H9 (cell line): ENCODE measurements around the gene EPGN. TPM values are rescaled to one million over a fixed set of nuclear protein-coding genes. Genes with fewer than 3 reads are reported as not detected.

Source experiments
- DNase-seq: peaks from one replicate; pipeline ENCODE4 v3.0.0-alpha.2; 2017
- H2AFZ ChIP-seq: one replicate; pipeline ENCODE4 v1.6.1; 2013; ENCODE audit warnings: mild to moderate bottlenecking, low read length, control low read depth, moderate library complexity
- H2AK5ac ChIP-seq: 2 replicates; pipeline ENCODE4 v1.6.1; 2013; ENCODE audit warnings: low read length, control low read depth, mixed read lengths; ENCODE audit not compliant: insufficient read length
- H2BK120ac ChIP-seq: one replicate; pipeline ENCODE4 v1.6.1; 2013; ENCODE audit warnings: low read depth, mild to moderate bottlenecking, low read length, control low read depth, inconsistent platforms; ENCODE audit not compliant: poor library complexity, severe bottlenecking
- H2BK12ac ChIP-seq: 2 replicates; pipeline ENCODE4 v1.6.1; 2013; ENCODE audit warnings: low read length, control low read depth, mixed read lengths, low read depth; ENCODE audit not compliant: insufficient read length
- H2BK15ac ChIP-seq: 2 replicates; pipeline ENCODE4 v1.6.1; 2013; ENCODE audit warnings: low read depth, low read length, control low read depth
- H2BK20ac ChIP-seq: one replicate; pipeline ENCODE4 v1.6.1; 2013; ENCODE audit warnings: low read depth, mild to moderate bottlenecking, low read length, control low read depth, inconsistent platforms; ENCODE audit not compliant: poor library complexity, severe bottlenecking
- H2BK5ac ChIP-seq: 2 replicates; pipeline ENCODE4 v1.6.1; 2013; ENCODE audit warnings: low read length, control low read depth, mixed read lengths; ENCODE audit not compliant: insufficient read length
- H3K14ac ChIP-seq: 2 replicates; pipeline ENCODE4 v1.6.1; 2013; ENCODE audit warnings: low read length, control low read depth; ENCODE audit not compliant: insufficient read depth
- H3K18ac ChIP-seq: 2 replicates; pipeline ENCODE4 v1.6.1; 2013; ENCODE audit warnings: low read depth, mild to moderate bottlenecking, mixed read lengths, low read length, control low read depth; ENCODE audit not compliant: insufficient read length
- H3K23ac ChIP-seq: 2 replicates; pipeline ENCODE4 v1.6.1; 2013; ENCODE audit warnings: low read length, control low read depth, mixed read lengths, low read depth; ENCODE audit not compliant: insufficient read length
- H3K23me2 ChIP-seq: 2 replicates; pipeline ENCODE4 v1.6.1; 2013; ENCODE audit warnings: low read depth, mild to moderate bottlenecking, mixed read lengths, low read length, control low read depth; ENCODE audit not compliant: insufficient read length, poor library complexity, severe bottlenecking
- H3K27ac ChIP-seq: 2 replicates; pipeline ENCODE4 v1.5.1; 2013; ENCODE audit warnings: low read length, control low read depth, mixed read lengths, low read depth; ENCODE audit not compliant: insufficient read length
- H3K27me3 ChIP-seq: 2 replicates; pipeline ENCODE4 v1.6.1; 2013; ENCODE audit warnings: low read length, control low read depth, inconsistent platforms; ENCODE audit not compliant: insufficient read depth
- H3K4ac ChIP-seq: 2 replicates; pipeline ENCODE4 v1.6.1; 2013; ENCODE audit warnings: low read depth, mild to moderate bottlenecking, control low read depth, inconsistent platforms, low read length, moderate library complexity
- H3K4me1 ChIP-seq: 2 replicates; pipeline ENCODE4 v1.6.1; 2013; ENCODE audit warnings: low read length, control low read depth, inconsistent platforms; ENCODE audit not compliant: insufficient read depth
- H3K4me2 ChIP-seq: 2 replicates; pipeline ENCODE4 v1.6.1; 2013; ENCODE audit warnings: low read length, control low read depth, mixed read lengths; ENCODE audit not compliant: insufficient read length, insufficient read depth
- H3K56ac ChIP-seq: 2 replicates; pipeline ENCODE4 v1.6.1; 2013; ENCODE audit warnings: low read depth, mild to moderate bottlenecking, mixed read lengths, low read length, control low read depth; ENCODE audit not compliant: insufficient read length
- H3K79me1 ChIP-seq: 2 replicates; pipeline ENCODE4 v1.6.1; 2013; ENCODE audit warnings: low read depth, mild to moderate bottlenecking, moderate library complexity, low read length, control low read depth, inconsistent platforms; ENCODE audit not compliant: insufficient read depth, poor library complexity, severe bottlenecking
- H3K79me2 ChIP-seq: 2 replicates; pipeline ENCODE4 v1.6.1; 2013; ENCODE audit warnings: low read length, control low read depth, inconsistent platforms; ENCODE audit not compliant: insufficient read depth
- H3K9ac ChIP-seq: 2 replicates; pipeline ENCODE4 v1.6.1; 2013; ENCODE audit warnings: low read length, control low read depth, mixed read lengths; ENCODE audit not compliant: insufficient read length; ENCODE audit errors: extremely low read depth
- H3K9me3 ChIP-seq: one replicate; pipeline ENCODE4 v1.6.1; 2013; ENCODE audit warnings: low read depth, low read length, inconsistent platforms; ENCODE audit not compliant: control insufficient read depth
- H3T11ph ChIP-seq: one replicate; pipeline ENCODE4 v1.6.1; 2013; ENCODE audit warnings: mild to moderate bottlenecking, low read length, control low read depth, inconsistent platforms
- H4K20me1 ChIP-seq: one replicate; pipeline ENCODE4 v1.6.1; 2013; ENCODE audit not compliant: control insufficient read depth, insufficient read length, insufficient read depth
- H4K5ac ChIP-seq: 2 replicates; pipeline ENCODE4 v1.6.1; 2013; ENCODE audit warnings: low read depth, mild to moderate bottlenecking, mixed read lengths, low read length, control low read depth; ENCODE audit not compliant: insufficient read length
- H4K8ac ChIP-seq: replicated peaks from 2 replicates; pipeline ENCODE4 v1.6.1; 2013; ENCODE audit warnings: low read length, control low read depth, mixed read lengths, low read depth; ENCODE audit not compliant: insufficient read length
- H4K91ac ChIP-seq: 2 replicates; pipeline ENCODE4 v1.6.1; 2013; ENCODE audit warnings: low read depth, mild to moderate bottlenecking, moderate library complexity, mixed read lengths, low read length, control low read depth; ENCODE audit not compliant: insufficient read length
- H3K27ac Mint-ChIP-seq, 3 experiments: 2 replicates in 2 of 3; 3 replicates in 1 of 3; pipeline ENCODE4 v1.8.0; 2020 to 2021; ENCODE audit warnings: mixed read lengths in 3 of 3, mild to moderate bottlenecking in 1 of 3, moderate library complexity in 1 of 3
- H3K27me3 Mint-ChIP-seq: 2 replicates; pipeline ENCODE4 v1.8.0; 2021; ENCODE audit warnings: low read depth, mild to moderate bottlenecking, moderate library complexity, mixed read lengths
- H3K36me3 Mint-ChIP-seq, 3 experiments: 2 replicates in 2 of 3; 3 replicates in 1 of 3; pipeline ENCODE4 v1.8.0; 2020 to 2021; ENCODE audit warnings: low read depth in 3 of 3, mixed read lengths in 3 of 3; ENCODE audit not compliant: insufficient read depth in 1 of 3
- H3K4me1 Mint-ChIP-seq, 2 experiments: 2 replicates each; pipeline ENCODE4 v1.8.0; 2020; ENCODE audit warnings: mixed read lengths in 2 of 2
- H3K4me3 Mint-ChIP-seq, 2 experiments: 2 replicates in 1 of 2; 3 replicates in 1 of 2; pipeline ENCODE4 v1.8.0; 2020 to 2021; ENCODE audit warnings: mild to moderate bottlenecking in 2 of 2, mixed read lengths in 2 of 2, moderate library complexity in 1 of 2
- H3K9me3 Mint-ChIP-seq, 2 experiments: 2 replicates in 1 of 2; 3 replicates in 1 of 2; pipeline ENCODE4 v1.8.0; 2020; ENCODE audit warnings: mild to moderate bottlenecking in 2 of 2, mixed read lengths in 2 of 2, moderate library complexity in 1 of 2
- CTCF ChIP-seq: fragments of 200-600 bp; sonication (generic); conservative IDR thresholded peaks from 3 replicates; pipeline ENCODE4 v1.8.0; 2021; ENCODE audit warnings: antibody characterized with exemption, mild to moderate bottlenecking
- WGBS: extraction: QIAGEN DNeasy Blood & Tissue Kit; methylation state at CpG from one replicate; pipeline ENCODE4 v1.1.7; 2013; ENCODE audit warnings: missing lambda C conversion rate, low lambda C conversion rate, mixed read lengths; ENCODE audit not compliant: insufficient read length; ENCODE audit errors: extremely low coverage; 5-methylcytosine and 5-hydroxymethylcytosine counted together
- total RNA-seq: library from RNA; stranded (reverse); gene quantifications from 2 replicates; pipeline ENCODE4 v1.2.1, GENCODE V29; 2021

Gene EPGN
- total RNA-seq, 1 experiment from 2014 or later: not detected

- H4K5ac ChIP-seq: no peak overlapping the region
- peak overlapping the region in 1 of 3 experiments; percentile 35; a peak in 1 of 7 replicates for H3K27ac Mint-ChIP-seq
- H2AK5ac ChIP-seq: no peak overlapping the region
- H3K27me3 Mint-ChIP-seq: no peaks in the 10 kb centered on the region; the same call in 1 of the 2 replicates
- H3K56ac ChIP-seq: no peak overlapping the region
- H3K9me3 ChIP-seq: no peaks in the 10 kb centered on the region
- no peak overlapping the region for H4K91ac ChIP-seq
- H3K9me3 Mint-ChIP-seq: no peaks in the 10 kb centered on the region
- H3K36me3 Mint-ChIP-seq: no peaks in the 10 kb centered on the region
- H3K4me1 Mint-ChIP-seq: no peaks in the 10 kb centered on the region
- H2BK20ac ChIP-seq: no peak overlapping the region
- no peak overlapping the region for H3K4ac ChIP-seq
- H3K79me1 ChIP-seq: no peaks in the 10 kb centered on the region
- TF ChIP-seq CTCF: no peak
- no peaks in the 10 kb centered on the region for H3K4me1 ChIP-seq
- H2BK5ac ChIP-seq: no peak overlapping the region
- H2BK15ac ChIP-seq: no peak overlapping the region
- no peak overlapping the region for H4K8ac ChIP-seq
- no peak overlapping the region for H3K4me3 Mint-ChIP-seq
- no peak overlapping the region for H2BK120ac ChIP-seq
- no peak overlapping the region for H3K4me2 ChIP-seq
- no peak for DNase-seq
- H3K23ac ChIP-seq: no peak overlapping the region
- no peak overlapping the region for H3K18ac ChIP-seq
- H3K9ac ChIP-seq: no peak overlapping the region
- H3T11ph ChIP-seq: no peak overlapping the region
- H3K14ac ChIP-seq: no peak overlapping the region
- H3K79me2 ChIP-seq: no peaks in the 10 kb centered on the region
- H2AFZ ChIP-seq: no peak overlapping the region
- H3K27ac ChIP-seq: no peak overlapping the region
- H3K27me3 ChIP-seq: no peaks in the 10 kb centered on the region
- no CpG with 5 or more reads among the region's 2 CpGs for WGBS
- H3K23me2 ChIP-seq: no peaks in the 10 kb centered on the region
- H2BK12ac ChIP-seq: no peak overlapping the region
- H4K20me1 ChIP-seq: no peaks in the 10 kb centered on the region
These were observed 24.7 kb upstream of the EPGN start for GRCh38 chr4:74283614-74284013.
